ENCODE measurements around the gene ADSL. TPM values are rescaled to one million over a fixed set of nuclear protein-coding genes. Genes with fewer than 3 reads are reported as not detected.

ADSL gene
- total and polyA plus RNA-seq, 2 experiments from 2014 or later: 72.5 to 123 TPM

GRCh38 chr22:40345271-40345670 is 1.0 kb upstream of the ADSL start:
- peak; percentile 60 for DNase-seq
- Histone ChIP-seq H3K4me2 (ENCODE audit: unreplicated experiment) (peak overlapping the region; percentile 90), H3K9ac (peak overlapping the region; percentile 83), H3F3A (ENCODE audit: insufficient read depth) (0 out of 2 replicates have a peak, but pooled peaks cover 26% of the 10 kb centered on the region), H3K9me3 (ENCODE audit: low read depth) (no peaks in the 10 kb centered on the region), H3K4me3 (peak overlapping the region; percentile 96), H3K27ac (peak overlapping the region; percentile 74), H3K36me3 (ENCODE audit: low read depth) (peaks cover 13% of the 10 kb centered on the region; the same call in 1 of the 2 replicates), H2AFZ (peak overlapping the region; percentile 90), H3K4me1 (ENCODE audit: insufficient read depth) (peaks cover 15% of the 10 kb centered on the region; the same call in 1 of the 2 replicates), H3K9me2 (ENCODE audit: insufficient read depth) (no peaks in the 10 kb centered on the region), H3K79me2 (ENCODE audit: insufficient read depth) (peaks cover 34% of the 10 kb centered on the region), H4K20me1 (ENCODE audit: insufficient read depth) (no peaks in the 10 kb centered on the region), H3K27me3 (replicated peaks; ENCODE audit: insufficient read depth) (no peaks in the 10 kb centered on the region)
- WGBS, 2 experiments (ENCODE audit: low coverage in 1 of 2, low lambda C conversion rate in 2 of 2, missing lambda C conversion rate in 2 of 2): 32 to 39% methylated on average over 6 of the region's 6 CpGs
- no peak for TF ChIP-seq EZH2phosphoT487 (IDR thresholded peaks at IDR 0.05; ENCODE audit: insufficient read depth, low read depth)
- no peak for TF ChIP-seq EZH2 (IDR thresholded peaks at IDR 0.05; ENCODE audit: insufficient read depth, poor library complexity, severe bottlenecking)
- in situ Hi-C loops (cut with MboI): loop anchor here (10.0 to 25.0 kb wide), 2 partner anchors 300 to 783 kb away; partner anchors contain the start of gene CACNA1I

DNA sequence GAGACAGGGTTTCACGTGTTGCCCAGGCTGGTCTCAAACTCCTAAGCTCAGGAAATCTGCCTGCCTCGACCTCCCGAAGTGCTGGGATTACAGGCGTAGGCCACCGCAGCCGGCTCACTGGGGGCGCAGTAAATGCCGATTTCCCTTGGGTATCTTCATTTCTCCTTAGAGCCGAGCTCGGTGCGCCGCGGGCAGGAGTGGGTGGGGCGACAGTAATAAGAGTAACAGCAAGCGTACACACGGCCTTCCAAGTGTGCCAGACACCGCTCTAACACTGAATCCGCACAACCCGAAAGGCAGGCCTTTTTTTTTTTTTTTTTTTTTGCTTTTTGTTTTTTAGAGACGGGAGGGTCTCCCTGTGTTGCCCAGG is 500 bp upstream of the ADSL start:
- Histone ChIP-seq H3K4me1 (ENCODE audit: insufficient read depth) (peaks cover 15% of the 10 kb centered on the region; the same call in 1 of the 2 replicates), H3K27ac (peak overlapping the region; percentile 74), H3K9me3 (ENCODE audit: low read depth) (no peaks in the 10 kb centered on the region), H2AFZ (peak overlapping the region; percentile 90), H3K27me3 (replicated peaks; ENCODE audit: insufficient read depth) (no peaks in the 10 kb centered on the region), H3K4me2 (ENCODE audit: unreplicated experiment) (peak overlapping the region; percentile 90), H3F3A (ENCODE audit: insufficient read depth) (0 out of 2 replicates have a peak, but pooled peaks cover 26% of the 10 kb centered on the region), H3K79me2 (ENCODE audit: insufficient read depth) (peaks cover 40% of the 10 kb centered on the region), H4K20me1 (ENCODE audit: insufficient read depth) (no peaks in the 10 kb centered on the region), H3K9ac (peak overlapping the region; percentile 83), H3K4me3 (peak overlapping the region; percentile 96), H3K9me2 (ENCODE audit: insufficient read depth) (no peaks in the 10 kb centered on the region), H3K36me3 (ENCODE audit: low read depth) (peaks cover 19% of the 10 kb centered on the region; the same call in 1 of the 2 replicates)
- 1 to 2% methylated on average over 20 of the region's 20 CpGs for WGBS, 2 experiments (ENCODE audit: low coverage in 1 of 2, low lambda C conversion rate in 2 of 2, missing lambda C conversion rate in 2 of 2)
- TF ChIP-seq EZH2phosphoT487 (IDR thresholded peaks at IDR 0.05; ENCODE audit: insufficient read depth, low read depth) (no peak), EZH2 (IDR thresholded peaks at IDR 0.05; ENCODE audit: insufficient read depth, poor library complexity, severe bottlenecking) (no peak)
- in situ Hi-C loops (cut with MboI): loop anchor here (10.0 to 25.0 kb wide), 2 partner anchors 301 to 783 kb away; partner anchors contain the start of gene CACNA1I
- DNase-seq: peak; percentile 73

- TF ChIP-seq EZH2phosphoT487 (IDR thresholded peaks at IDR 0.05; ENCODE audit: insufficient read depth, low read depth) (no peak), EZH2 (IDR thresholded peaks at IDR 0.05; ENCODE audit: insufficient read depth, poor library complexity, severe bottlenecking) (no peak)
- no peak for DNase-seq
- H4K20me1 ChIP-seq (ENCODE audit: insufficient read depth): no peaks in the 10 kb centered on the region
- 0 out of 2 replicates have a peak, but pooled peaks cover 20% of the 10 kb centered on the region for H3F3A ChIP-seq (ENCODE audit: insufficient read depth)
- no peaks in the 10 kb centered on the region for H3K9me2 ChIP-seq (ENCODE audit: insufficient read depth)
- H2AFZ ChIP-seq: peak overlapping the region; percentile 90
- H3K4me2 ChIP-seq (ENCODE audit: unreplicated experiment): peak overlapping the region; percentile 90
- 0 to 4% methylated on average over 10 of the region's 10 CpGs for WGBS, 2 experiments (ENCODE audit: low coverage in 1 of 2, low lambda C conversion rate in 2 of 2, missing lambda C conversion rate in 2 of 2)
- H3K27ac ChIP-seq: peak overlapping the region; percentile 74
- H3K27me3 ChIP-seq (replicated peaks; ENCODE audit: insufficient read depth): no peaks in the 10 kb centered on the region
- peak overlapping the region; percentile 83 for H3K9ac ChIP-seq
- in situ Hi-C loops (cut with MboI): loop anchor here (10.0 to 25.0 kb wide), 2 partner anchors 302 to 785 kb away; partner anchors contain the start of gene CACNA1I
- no peaks in the 10 kb centered on the region for H3K9me3 ChIP-seq (ENCODE audit: low read depth)
- peaks cover 15% of the 10 kb centered on the region; the same call in 1 of the 2 replicates for H3K4me1 ChIP-seq (ENCODE audit: insufficient read depth)
- H3K36me3 ChIP-seq (ENCODE audit: low read depth): peaks cover 31% of the 10 kb centered on the region
- peak overlapping the region; percentile 96 for H3K4me3 ChIP-seq
- peaks cover 55% of the 10 kb centered on the region for H3K79me2 ChIP-seq (ENCODE audit: insufficient read depth)
These were observed 1.0 kb downstream of the ADSL start for GRCh38 chr22:40347300-40347699.

GRCh38 chr22:40348025-40348658 is 1.8 kb downstream of the ADSL start:
- Histone ChIP-seq H3K27me3 (replicated peaks; ENCODE audit: insufficient read depth) (no peaks in the 10 kb centered on the region), H3K9me3 (ENCODE audit: low read depth) (no peaks in the 10 kb centered on the region), H3K4me2 (ENCODE audit: unreplicated experiment) (peak overlapping the region; percentile 90), H3K79me2 (ENCODE audit: insufficient read depth) (peaks cover 63% of the 10 kb centered on the region), H3K4me3 (peak overlapping the region; percentile 96), H3K9me2 (ENCODE audit: insufficient read depth) (no peaks in the 10 kb centered on the region), H3K27ac (peak overlapping the region; percentile 74), H3K4me1 (ENCODE audit: insufficient read depth) (peaks cover 15% of the 10 kb centered on the region; the same call in 1 of the 2 replicates), H4K20me1 (ENCODE audit: insufficient read depth) (no peaks in the 10 kb centered on the region), H3F3A (ENCODE audit: insufficient read depth) (0 out of 2 replicates have a peak, but pooled peaks cover 20% of the 10 kb centered on the region), H2AFZ (no peak overlapping the region), H3K36me3 (ENCODE audit: low read depth) (peaks cover 38% of the 10 kb centered on the region), H3K9ac (peak overlapping the region; percentile 83)
- 58 to 62% methylated on average over 10 of the region's 10 CpGs for WGBS, 2 experiments (ENCODE audit: low coverage in 1 of 2, low lambda C conversion rate in 2 of 2, missing lambda C conversion rate in 2 of 2)
- in situ Hi-C loops (cut with MboI): loop anchor here (10.0 to 25.0 kb wide), 2 partner anchors 303 to 786 kb away; partner anchors contain the start of gene CACNA1I
- TF ChIP-seq EZH2 (IDR thresholded peaks at IDR 0.05; ENCODE audit: insufficient read depth, poor library complexity, severe bottlenecking) (no peak), EZH2phosphoT487 (IDR thresholded peaks at IDR 0.05; ENCODE audit: insufficient read depth, low read depth) (no peak)
- DNase-seq: peak; percentile 83

All from GM23248 (cell line).